Measurements from ENCODE around the gene CES4A.
A peak's percentile ranks its signal among the peaks of the same experiment; 100 is the strongest.
"Not testable (repeated sequence)": the region's sequence is repeated elsewhere in the genome, so short reads cannot be mapped to it uniquely, and the experiment has no call there.

The CES4A gene

GRCh38 chr16:67040166-67040565, 51.8 kb downstream of the CES4A start:
- H3K4me3 ChIP-seq (ENCODE audit: low read length) = no peak overlapping the region
- no peak for TF ChIP-seq CTCF (conservative IDR thresholded peaks at IDR 0.05; ENCODE audit: low read length)
- no peak for DNase-seq (ENCODE audit: low read depth)

GRCh38 chr16:67040906-67041305, 52.5 kb downstream of the CES4A start:
- TF ChIP-seq CTCF (conservative IDR thresholded peaks at IDR 0.05; ENCODE audit: low read length) = no peak
- peak; percentile 30 for DNase-seq (ENCODE audit: low read depth)

GRCh38 chr16:67041520-67041919, 53.1 kb downstream of the CES4A start:
- not testable (repeated sequence) for H3K4me3 ChIP-seq (ENCODE audit: low read length); DNase-seq (ENCODE audit: low read depth)

More at GRCh38 chr16:67040906-67041305, 52.5 kb downstream of the CES4A start:
- no peak overlapping the region for H3K4me3 ChIP-seq (ENCODE audit: low read length)

GRCh38 chr16:67043420-67043819, 55.0 kb downstream of the CES4A start:
- H3K4me3 ChIP-seq (ENCODE audit: low read length) = no peak overlapping the region
- no peak for TF ChIP-seq CTCF (conservative IDR thresholded peaks at IDR 0.05; ENCODE audit: low read length)
- DNase-seq (ENCODE audit: low read depth) = no peak

GRCh38 chr16:67050796-67051195, 62.4 kb downstream of the CES4A start:
- H3K4me3 ChIP-seq (ENCODE audit: low read length) = no peak overlapping the region
- TF ChIP-seq CTCF (conservative IDR thresholded peaks at IDR 0.05; ENCODE audit: low read length) = no peak
- no peak for DNase-seq (ENCODE audit: low read depth)

GRCh38 chr16:67052399-67052798, 64.0 kb downstream of the CES4A start:
- H3K4me3 ChIP-seq (ENCODE audit: low read length) = no peak overlapping the region
- TF ChIP-seq CTCF (conservative IDR thresholded peaks at IDR 0.05; ENCODE audit: low read length) = no peak
- DNase-seq (ENCODE audit: low read depth) = no peak

- no peak for TF ChIP-seq CTCF (conservative IDR thresholded peaks at IDR 0.05; ENCODE audit: low read length)
- DNase-seq (ENCODE audit: low read depth) = no peak
- H3K4me3 ChIP-seq (ENCODE audit: low read length) = no peak overlapping the region
Measured at GRCh38 chr16:67053767-67054334, 65.5 kb downstream of the CES4A start.

- H3K4me3 ChIP-seq (ENCODE audit: low read length) = no peak overlapping the region
- TF ChIP-seq CTCF (conservative IDR thresholded peaks at IDR 0.05; ENCODE audit: low read length) = no peak
- no peak for DNase-seq (ENCODE audit: low read depth)
Measured at GRCh38 chr16:67054901-67055300, 66.5 kb downstream of the CES4A start.

All from AG10803 (cell line).